ENCODE data around the gene GPR155.
"Not testable (repeated sequence)": the region's sequence is repeated elsewhere in the genome, so short reads cannot be mapped to it uniquely, and the experiment has no call there.

GRCh38 chr2:174485045-174485444, 1.8 kb downstream of the GPR155 start:
- TF ChIP-seq CTCF (conservative IDR thresholded peaks at IDR 0.05); EZH2 (IDR thresholded peaks at IDR 0.05; ENCODE audit: low read depth): not testable (repeated sequence)

Data from PC-9 (cell line).